C4-2B (cell line): ENCODE measurements around the gene LRWD1.
"Not testable (repeated sequence)": the region's sequence is repeated elsewhere in the genome, so short reads cannot be mapped to it uniquely, and the experiment has no call there.

Experiments
- H3K27ac ChIP-seq: fragments of 450-650 bp; 2 replicates; pipeline ENCODE4 v1.5.1; 2017
- ZFX ChIP-seq: fragments of 450-650 bp; IDR thresholded peaks from 2 replicates; pipeline ENCODE4 v1.6.1; 2017
- TF ChIP-seq, protein P1 (sequence below): fragments of 450-650 bp; conservative IDR thresholded peaks from 2 replicates; pipeline ENCODE4 v1.5.1; 2017; ENCODE audit warnings: mild to moderate bottlenecking

The LRWD1 gene

GRCh38 chr7:102471791-102472125, 7.0 kb downstream of the LRWD1 start:
- no peak overlapping the region for H3K27ac ChIP-seq
- no peak for TF ChIP-seq ZFX
- TF ChIP-seq, protein P1, sequence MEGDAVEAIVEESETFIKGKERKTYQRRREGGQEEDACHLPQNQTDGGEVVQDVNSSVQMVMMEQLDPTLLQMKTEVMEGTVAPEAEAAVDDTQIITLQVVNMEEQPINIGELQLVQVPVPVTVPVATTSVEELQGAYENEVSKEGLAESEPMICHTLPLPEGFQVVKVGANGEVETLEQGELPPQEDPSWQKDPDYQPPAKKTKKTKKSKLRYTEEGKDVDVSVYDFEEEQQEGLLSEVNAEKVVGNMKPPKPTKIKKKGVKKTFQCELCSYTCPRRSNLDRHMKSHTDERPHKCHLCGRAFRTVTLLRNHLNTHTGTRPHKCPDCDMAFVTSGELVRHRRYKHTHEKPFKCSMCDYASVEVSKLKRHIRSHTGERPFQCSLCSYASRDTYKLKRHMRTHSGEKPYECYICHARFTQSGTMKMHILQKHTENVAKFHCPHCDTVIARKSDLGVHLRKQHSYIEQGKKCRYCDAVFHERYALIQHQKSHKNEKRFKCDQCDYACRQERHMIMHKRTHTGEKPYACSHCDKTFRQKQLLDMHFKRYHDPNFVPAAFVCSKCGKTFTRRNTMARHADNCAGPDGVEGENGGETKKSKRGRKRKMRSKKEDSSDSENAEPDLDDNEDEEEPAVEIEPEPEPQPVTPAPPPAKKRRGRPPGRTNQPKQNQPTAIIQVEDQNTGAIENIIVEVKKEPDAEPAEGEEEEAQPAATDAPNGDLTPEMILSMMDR: no peak

- TF ChIP-seq ZFX: no peak
- TF ChIP-seq, protein P1: no peak
- H3K27ac ChIP-seq: no peak overlapping the region
These were observed 7.6 kb downstream of the LRWD1 start for GRCh38 chr7:102472126-102473041.

DNA sequence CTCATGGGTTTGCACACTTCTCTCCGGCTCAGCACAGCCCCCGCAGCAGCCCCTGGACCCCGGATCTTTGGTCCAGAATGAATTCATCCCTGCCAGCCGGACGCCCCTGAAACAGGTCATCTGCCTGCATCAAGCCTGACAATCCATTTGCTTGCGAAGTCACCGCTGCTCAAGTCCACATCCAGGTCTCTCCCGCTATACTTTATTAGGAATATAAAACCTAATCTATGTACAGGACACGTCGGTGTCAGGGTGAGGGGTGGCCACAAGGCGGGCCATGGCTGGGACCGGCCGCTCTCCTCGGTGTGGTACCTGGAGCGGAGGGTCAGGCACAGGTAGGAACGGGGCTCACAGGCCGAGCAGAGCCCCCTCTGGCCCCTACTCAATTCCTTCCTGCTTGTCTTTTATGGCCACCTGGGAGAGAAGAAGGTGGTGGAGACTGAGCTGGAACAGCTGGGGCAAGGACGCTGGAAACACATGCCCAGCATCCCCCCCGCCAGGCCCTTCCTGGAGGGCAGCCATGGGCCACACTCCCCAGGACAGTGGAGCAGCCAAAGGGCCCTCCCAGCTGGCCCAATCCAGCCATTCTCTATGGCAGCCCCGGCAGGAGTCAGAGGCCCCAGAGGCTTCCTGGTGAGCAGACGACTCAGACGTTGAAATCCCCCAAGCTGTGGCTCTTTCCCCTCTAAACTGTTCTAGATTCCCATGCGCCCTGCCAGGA, 8.6 kb downstream of the LRWD1 start:
- no peak overlapping the region for H3K27ac ChIP-seq

DNA sequence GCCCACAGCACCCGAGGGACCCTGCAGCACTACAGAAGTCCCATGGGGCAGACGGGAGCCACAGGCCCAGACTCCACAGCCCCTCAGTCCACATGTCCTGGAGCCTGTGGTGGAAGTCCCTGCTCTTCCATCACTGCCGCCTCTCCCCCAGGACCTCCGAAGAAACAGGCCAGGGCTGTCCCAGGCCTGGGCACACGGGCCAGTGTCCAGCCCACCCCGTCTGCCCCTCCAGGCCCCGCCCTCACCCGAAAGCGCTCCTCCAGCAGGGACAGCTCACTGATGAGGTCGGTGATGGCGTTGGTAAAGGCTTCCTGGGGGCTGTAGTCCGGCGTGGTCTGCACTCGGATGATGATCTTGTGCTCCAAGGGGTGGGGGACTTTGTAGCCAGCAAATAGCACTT, 9.3 kb downstream of the LRWD1 start:
- not testable (repeated sequence) for H3K27ac ChIP-seq

More for the DNA sequence above, 8.6 kb downstream of the LRWD1 start:
- TF ChIP-seq, protein P1: no peak
- no peak for TF ChIP-seq ZFX

GRCh38 chr7:102474736-102475435, 10.1 kb downstream of the LRWD1 start:
- H3K27ac ChIP-seq: not testable (repeated sequence)

DNA sequence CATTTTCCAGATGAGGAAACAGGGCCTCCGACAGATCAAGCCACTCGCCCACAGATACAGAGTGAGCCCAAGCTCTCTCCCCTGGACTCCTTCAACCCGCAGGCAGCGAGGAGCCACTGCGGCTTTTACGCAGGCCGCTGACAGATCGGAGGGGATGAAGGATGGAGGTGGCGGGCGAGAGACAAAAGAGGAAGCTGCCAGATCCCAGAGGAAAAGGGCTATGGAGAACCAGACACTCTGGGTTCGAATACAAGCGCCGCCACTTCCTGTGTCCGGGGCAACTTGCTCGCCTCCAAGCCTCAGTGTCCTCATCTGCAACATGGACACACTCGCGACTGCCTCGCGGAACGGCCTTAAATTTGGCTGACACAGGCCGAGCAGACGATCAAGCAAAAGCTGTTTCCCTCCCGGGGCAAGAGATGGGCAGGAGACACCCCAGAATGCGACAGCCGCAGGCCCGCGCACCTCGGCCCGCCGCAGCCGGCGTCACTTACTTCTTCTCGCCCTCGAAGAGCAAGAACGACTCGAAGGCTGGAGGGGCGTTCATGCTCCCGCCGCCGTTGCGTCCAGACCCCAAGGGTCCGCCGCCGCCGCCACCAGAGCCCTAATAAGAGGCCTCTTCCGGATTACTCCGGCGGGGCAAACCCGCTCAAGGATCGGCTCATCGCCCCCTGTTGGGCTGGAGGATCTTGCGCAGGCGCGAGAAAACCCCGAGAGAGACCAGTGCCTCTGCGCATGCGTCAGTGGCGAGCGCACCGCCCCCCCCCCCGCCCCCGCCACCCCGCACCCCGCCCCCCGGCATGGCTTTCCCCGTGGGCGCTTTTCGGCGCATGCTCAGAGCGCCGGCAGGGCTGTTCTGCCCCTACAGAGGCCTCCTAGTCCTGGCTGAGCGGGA, 13.8 kb downstream of the LRWD1 start, which contains the start of gene POLR2J:
Gene POLR2J (minus strand): TSS at position 609 of the 895 bp plus-strand sequence. CDS start 62 bp downstream, at position 547.
- not testable (repeated sequence) for H3K27ac ChIP-seq

DNA sequence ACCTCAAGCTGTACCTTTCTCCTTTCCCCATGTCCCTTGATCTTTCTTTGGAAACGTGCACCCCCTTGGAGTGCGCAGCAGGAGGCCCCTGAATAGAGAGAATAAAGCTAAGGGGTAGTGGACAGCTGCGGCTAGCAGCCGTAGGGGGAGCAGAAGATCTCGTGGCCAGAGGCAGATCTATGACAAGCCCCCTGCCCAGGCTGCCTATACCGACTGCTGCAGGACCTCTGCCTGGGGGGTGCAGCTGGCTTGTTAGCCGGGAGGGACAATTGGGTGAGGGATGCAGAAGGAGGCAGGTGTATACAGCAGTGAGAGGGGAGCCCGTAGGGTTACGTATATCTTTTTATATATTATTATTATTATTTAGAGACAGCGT, 14.4 kb downstream of the LRWD1 start:
- H3K27ac ChIP-seq: not testable (repeated sequence)

DNA sequence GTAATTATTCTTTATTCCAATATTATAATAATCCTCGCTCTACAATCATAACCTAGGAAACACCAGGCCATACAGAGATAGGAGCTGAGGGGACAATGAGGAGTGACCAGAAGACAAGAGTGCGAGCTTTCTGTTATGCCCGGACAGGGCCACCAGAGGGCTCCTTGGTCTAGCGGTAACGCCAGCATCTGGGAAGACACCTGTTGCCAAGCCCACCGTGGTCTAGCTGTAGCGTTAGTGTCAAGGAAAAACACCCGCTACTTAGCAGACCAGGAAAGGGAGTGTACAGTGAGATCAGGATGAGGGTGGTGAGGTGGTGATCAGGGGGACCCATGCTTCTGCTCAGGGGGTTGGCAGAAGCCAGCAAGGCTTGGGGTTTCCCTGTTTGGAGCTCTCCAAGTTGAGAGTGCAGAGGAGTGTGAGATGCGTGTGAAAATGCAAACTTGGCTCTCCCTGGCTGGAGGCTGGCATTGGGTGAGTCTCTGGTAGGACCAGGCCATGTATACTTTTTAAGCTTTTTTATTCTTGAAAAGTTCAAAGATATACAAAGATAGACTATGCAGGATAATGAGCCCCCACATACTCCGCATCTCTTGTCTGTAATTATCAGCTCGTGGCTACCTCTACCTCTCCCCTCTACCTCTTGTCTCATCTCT, 15.3 kb downstream of the LRWD1 start:
- not testable (repeated sequence) for H3K27ac ChIP-seq
- TF ChIP-seq, protein P1: peak; percentile 88

DNA sequence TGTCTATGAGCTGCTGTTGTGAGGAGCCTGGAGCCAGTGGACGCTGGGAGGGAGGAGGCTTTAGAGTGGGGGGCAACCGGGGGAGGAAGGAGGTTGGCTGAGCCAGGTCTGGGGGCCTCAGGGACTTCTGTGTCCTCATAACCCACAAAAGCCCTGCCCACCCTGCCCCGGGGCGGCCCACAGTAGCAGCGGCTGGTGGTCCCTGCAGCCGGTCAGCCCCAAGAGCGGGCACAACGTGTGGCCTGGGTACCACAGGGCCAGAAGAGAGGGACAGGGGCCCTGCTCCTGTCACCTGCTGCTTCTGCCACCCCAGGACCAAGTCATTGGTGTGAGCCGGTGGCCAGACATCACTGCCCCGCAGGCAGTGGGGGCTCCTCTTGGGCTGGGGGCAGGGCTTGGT, 17.2 kb downstream of the LRWD1 start:
- H3K27ac ChIP-seq: not testable (repeated sequence)

DNA sequence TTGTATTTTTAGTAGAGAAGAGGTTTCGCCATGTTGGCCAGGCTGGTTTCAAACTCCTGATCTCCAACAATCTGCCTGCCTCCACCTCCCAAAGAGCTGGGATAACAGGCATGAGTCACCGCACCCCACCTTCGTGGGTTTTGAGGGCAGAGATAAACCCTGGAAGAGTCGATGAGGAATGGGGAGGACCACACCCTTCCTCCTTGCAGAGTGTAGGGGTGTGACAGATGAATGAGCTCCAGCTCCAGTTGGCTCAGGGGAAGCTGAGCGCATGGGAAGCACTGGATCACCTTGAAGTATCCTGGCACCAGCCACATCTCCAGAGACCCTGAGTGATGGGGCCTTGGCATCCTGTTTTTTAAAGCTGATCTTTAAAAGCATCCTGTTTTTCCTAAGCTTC, 19.5 kb downstream of the LRWD1 start:
- not testable (repeated sequence) for H3K27ac ChIP-seq

DNA sequence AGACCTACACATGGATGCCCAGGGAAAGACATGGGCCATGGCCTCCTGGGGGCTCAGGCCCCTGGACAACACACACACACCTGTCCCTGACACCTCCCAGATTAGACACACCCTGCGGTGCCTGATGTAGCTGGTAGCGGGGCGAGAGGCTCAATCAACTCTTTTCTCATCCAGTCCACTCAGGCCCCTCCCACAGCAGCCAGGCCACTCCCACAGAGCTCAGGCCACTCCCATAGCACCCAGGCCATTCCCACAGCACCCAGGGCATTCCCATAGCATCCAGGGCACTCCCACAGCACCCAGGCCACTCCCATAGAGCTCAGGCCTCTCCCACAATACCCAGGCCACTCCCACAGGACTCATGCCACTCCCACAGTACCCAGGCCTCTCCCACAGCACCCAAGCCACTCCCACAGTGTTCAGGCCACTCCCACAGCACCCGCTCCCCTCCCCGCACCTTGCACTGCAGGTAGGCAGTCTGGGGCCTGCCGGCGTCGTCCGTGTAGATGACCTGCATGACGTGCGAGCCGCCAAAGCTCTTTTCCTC, 25.8 kb downstream of the LRWD1 start:
- not testable (repeated sequence) for H3K27ac ChIP-seq

GRCh38 chr7:102493220-102493935, 28.6 kb downstream of the LRWD1 start:
- not testable (repeated sequence) for H3K27ac ChIP-seq

- not testable (repeated sequence) for H3K27ac ChIP-seq
These were observed 29.2 kb downstream of the LRWD1 start for GRCh38 chr7:102494026-102494425.
